ENCODE data around the gene SPI1.
A peak's percentile ranks its signal among the peaks of the same experiment; 100 is the strongest.
"Not testable (repeated sequence)": the region's sequence is repeated elsewhere in the genome, so short reads cannot be mapped to it uniquely, and the experiment has no call there.

The SPI1 gene

GRCh38 chr11:47324520-47324919, 53.8 kb downstream of the SPI1 start:
- DNase-seq (ENCODE audit: low spot score): no peak

- no peak for DNase-seq (ENCODE audit: low spot score)
Observed at GRCh38 chr11:47318166-47318565, 60.2 kb downstream of the SPI1 start.

GRCh38 chr11:47317064-47317828, 61.1 kb downstream of the SPI1 start:
- no peak for DNase-seq (ENCODE audit: low spot score)

GRCh38 chr11:47316501-47316900, 61.8 kb downstream of the SPI1 start:
- not testable (repeated sequence) for DNase-seq (ENCODE audit: low spot score)

GRCh38 chr11:47314992-47315391, 63.4 kb downstream of the SPI1 start:
- no peak for DNase-seq (ENCODE audit: low spot score)

- DNase-seq (ENCODE audit: low spot score): no peak
Observed at GRCh38 chr11:47308050-47308823, 70.1 kb downstream of the SPI1 start.

- DNase-seq (ENCODE audit: low spot score): no peak
Observed at GRCh38 chr11:47306484-47306844, 71.9 kb downstream of the SPI1 start.

- peak; percentile 76 for DNase-seq (ENCODE audit: low spot score)
Observed at GRCh38 chr11:47305734-47306483, 72.4 kb downstream of the SPI1 start.
